GM19043 (cell line): ENCODE data around the gene RBM4B.
"Not testable (repeated sequence)": the region's sequence is repeated elsewhere in the genome, so short reads cannot be mapped to it uniquely, and the experiment has no call there.

Source experiments
- ATAC-seq: cut with Tn5 transposase; IDR thresholded peaks from one replicate; pipeline ENCODE4 v1.9.1; 2021; ENCODE audit warnings: low read depth; ENCODE audit not compliant: unreplicated experiment

The RBM4B gene

DNA sequence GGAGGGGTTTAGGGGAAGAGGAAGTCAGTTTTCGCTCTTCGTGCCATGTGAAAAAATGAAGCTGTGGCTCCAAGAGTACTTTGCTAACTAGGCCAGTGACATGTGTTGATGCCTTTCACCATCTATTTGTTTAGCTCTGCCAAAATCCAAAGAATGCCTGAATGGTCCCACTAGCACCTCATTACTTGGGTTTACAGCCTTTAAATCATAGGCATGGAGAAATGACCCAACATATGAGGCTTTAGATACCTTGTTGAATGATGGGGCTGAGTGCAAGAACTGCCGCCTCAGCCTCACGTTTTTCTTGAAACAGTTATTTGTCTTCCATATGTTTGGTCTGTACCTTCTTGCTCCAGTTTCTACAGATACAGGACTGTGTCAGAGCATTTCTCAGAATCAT, 30.9 kb downstream of the RBM4B start:
- no peak for ATAC-seq

GRCh38 chr11:66643745-66644437, 33.8 kb downstream of the RBM4B start:
- ATAC-seq, result no peak

DNA sequence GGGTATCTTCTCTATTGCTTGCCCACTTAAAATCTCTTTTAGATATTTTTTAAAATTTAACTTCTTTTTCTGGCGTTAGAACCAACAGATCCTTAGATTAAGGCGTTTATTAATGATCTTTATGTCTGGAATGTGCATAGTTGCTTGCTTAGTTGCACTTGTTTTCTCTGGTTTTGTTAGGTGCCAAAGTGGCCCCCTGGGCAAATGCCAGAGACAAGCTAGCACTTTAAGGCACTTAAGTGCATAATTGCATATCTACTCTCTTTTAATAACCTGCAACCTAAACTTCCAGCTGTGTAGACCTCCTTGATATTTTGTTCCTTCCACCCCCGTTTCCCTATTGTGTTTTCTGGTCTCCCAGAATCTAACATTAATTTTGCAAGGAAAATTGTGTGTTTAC, 35.9 kb downstream of the RBM4B start:
- ATAC-seq, result no peak

DNA sequence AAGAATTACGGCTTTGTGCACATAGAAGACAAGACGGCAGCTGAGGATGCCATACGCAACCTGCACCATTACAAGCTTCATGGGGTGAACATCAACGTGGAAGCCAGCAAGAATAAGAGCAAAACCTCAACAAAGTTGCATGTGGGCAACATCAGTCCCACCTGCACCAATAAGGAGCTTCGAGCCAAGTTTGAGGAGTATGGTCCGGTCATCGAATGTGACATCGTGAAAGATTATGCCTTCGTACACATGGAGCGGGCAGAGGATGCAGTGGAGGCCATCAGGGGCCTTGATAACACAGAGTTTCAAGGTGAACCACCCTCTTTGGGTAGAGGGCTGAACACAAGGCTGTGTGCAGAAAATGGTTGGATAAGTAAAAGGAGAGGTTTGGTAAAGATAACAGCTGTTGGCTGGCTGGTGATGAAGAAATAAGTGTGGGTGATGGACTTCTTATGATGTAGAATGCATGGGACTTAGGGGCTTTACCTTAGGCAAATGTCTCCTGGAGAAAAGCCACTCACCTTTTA, 37.8 kb downstream of the RBM4B start:
- not testable (repeated sequence) for ATAC-seq

- no peak for ATAC-seq
These were observed 38.4 kb downstream of the RBM4B start for GRCh38 chr11:66639066-66639813.

GRCh38 chr11:66638177-66639065, 39.3 kb downstream of the RBM4B start, which contains the start of gene RBM4:
Gene RBM4, plus strand, starts transcription at chr11:66638703. Its CDS starts 1,009 bp downstream, at chr11:66639712.
- peak; percentile 95 for ATAC-seq

DNA sequence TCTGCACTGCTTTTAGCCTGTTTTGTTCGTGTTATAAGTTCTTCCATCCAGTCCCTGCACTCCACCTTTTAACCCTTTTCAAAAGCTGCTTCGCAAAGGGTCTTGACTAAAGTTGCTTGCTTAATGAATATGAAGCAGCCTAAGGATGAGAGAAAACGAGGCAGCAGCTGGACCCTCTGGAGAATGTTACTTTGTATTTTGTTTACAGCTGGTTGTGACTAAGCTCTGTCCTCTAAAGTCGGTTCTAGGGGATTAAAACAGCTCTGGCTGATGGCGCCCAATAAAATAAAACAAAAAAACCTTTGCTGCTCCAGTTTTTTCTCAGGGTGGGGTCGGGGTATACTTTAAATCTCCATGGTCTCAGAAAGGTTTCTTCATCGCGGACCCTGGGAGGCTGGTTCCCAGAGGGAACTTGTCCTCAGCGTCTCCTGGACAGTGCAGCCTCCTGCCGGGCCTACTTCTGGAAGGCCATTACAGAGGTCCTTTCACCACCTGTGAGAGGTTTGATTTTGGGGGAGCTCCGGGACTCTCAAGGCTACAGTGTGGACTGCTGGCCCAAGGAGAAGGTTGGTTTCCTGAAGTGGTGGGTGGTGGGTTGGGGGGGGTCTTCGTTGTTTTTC, 40.0 kb downstream of the RBM4B start:
- ATAC-seq, result no peak

GRCh38 chr11:66636411-66636810, 41.3 kb downstream of the RBM4B start:
- no peak for ATAC-seq

DNA sequence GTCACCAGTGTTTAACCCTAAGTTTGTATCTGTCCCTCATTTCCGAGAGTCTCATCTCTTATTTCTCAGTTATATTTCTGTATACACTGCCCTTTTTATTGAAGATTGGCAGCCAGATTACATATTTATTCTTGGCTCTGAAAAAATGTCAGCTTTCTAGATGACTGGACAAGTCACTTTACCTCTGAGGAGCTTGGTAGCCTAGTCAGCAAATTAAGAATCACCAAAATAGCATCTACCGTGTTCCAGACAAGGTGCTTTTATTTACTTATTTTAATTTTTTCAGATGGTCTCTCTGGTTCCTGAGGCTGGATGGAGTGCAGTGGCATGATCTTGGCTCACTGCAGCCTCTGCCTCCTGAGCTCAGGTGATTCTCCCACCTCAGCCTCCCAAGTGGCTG, 44.7 kb downstream of the RBM4B start:
- ATAC-seq, result no peak

GRCh38 chr11:66631883-66632282, 45.8 kb downstream of the RBM4B start:
- ATAC-seq, result no peak

- ATAC-seq, result no peak
These were observed 48.3 kb downstream of the RBM4B start for GRCh38 chr11:66629356-66629755.

DNA sequence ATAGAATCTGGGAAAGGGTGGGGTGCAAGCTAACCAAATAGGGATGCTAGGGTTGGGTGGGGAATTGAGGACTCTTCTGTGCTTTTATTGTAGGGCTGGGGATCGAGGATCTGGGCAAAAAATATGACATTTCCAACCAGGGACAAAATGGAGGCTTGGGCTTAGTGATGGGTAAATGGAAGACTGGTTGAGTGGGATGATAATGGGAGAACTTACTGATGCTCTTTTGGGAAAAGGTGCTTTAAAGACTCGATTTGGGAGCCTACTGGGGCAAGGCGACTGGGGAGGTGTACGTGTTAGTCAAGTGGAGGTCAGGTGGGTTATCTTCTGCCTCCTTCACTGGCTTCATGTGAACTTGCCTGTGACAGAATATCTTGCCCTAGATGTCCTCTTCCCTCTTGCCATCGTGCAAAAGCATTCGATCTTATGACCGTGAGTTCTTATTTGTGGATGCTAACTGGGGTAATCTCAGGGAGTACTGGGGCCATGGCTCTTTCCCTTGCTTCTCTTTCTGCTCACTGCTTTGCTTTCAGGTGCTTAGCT, 49.6 kb downstream of the RBM4B start:
- no peak for ATAC-seq

GRCh38 chr11:66626926-66627325, 50.8 kb downstream of the RBM4B start:
- ATAC-seq, result no peak

GRCh38 chr11:66626382-66626781, 51.3 kb downstream of the RBM4B start:
- no peak for ATAC-seq

DNA sequence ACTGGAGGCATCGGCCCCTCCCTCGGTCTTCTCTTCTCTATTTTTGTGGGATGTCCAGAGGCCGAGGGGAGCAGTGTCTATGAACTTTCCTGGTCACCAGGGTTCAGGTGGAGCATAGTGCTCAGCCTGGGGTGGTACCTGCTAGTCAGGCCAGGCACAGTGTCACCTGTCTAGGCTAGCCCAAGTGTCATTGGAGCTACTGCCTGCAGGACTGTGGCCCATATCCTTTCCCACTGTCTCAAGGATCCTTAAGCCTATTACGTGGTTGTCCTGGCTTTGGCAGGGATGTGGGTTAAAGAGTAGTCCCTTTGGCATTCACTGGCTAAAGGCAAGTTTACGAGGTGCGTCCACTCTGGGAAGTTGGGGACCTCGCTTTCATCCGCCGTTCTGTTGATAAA, 51.9 kb downstream of the RBM4B start:
- no peak for ATAC-seq

- no peak for ATAC-seq
These were observed 52.5 kb downstream of the RBM4B start for GRCh38 chr11:66625041-66625751.

DNA sequence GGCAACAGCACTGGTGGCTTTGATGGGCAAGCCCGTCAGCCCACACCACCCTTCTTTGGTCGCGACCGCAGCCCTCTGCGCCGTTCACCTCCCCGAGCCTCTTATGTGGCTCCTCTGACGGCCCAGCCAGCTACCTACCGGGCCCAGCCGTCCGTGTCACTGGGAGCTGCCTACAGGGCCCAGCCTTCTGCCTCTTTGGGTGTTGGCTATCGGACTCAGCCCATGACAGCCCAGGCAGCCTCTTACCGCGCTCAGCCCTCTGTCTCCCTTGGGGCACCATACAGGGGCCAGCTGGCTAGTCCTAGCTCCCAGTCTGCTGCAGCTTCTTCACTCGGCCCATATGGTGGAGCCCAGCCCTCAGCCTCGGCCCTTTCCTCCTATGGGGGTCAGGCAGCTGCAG, 53.2 kb downstream of the RBM4B start:
- ATAC-seq, result no peak

DNA sequence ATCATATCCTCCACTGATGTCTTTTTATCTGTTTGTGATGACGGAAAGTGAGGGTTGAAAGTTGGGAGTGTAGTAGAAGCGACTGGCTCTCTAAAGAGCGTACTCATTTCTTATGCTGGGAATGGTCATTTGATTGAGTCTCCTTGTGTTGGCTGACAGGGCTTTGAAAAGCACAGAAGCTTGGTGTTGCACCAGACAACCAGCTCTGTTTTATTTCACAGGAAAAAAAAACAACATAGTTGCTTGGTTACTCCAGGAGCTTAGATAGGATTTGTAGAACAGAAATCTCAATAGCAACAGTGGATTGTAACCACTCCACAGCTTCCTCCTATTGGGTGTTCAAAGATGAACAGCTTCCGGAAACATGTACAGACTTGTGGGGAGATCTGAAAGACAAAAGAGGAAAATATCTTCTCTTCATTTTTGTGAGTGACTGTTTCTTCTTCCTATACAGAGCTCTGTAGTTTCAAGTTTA, 58.6 kb downstream of the RBM4B start:
- no peak for ATAC-seq

DNA sequence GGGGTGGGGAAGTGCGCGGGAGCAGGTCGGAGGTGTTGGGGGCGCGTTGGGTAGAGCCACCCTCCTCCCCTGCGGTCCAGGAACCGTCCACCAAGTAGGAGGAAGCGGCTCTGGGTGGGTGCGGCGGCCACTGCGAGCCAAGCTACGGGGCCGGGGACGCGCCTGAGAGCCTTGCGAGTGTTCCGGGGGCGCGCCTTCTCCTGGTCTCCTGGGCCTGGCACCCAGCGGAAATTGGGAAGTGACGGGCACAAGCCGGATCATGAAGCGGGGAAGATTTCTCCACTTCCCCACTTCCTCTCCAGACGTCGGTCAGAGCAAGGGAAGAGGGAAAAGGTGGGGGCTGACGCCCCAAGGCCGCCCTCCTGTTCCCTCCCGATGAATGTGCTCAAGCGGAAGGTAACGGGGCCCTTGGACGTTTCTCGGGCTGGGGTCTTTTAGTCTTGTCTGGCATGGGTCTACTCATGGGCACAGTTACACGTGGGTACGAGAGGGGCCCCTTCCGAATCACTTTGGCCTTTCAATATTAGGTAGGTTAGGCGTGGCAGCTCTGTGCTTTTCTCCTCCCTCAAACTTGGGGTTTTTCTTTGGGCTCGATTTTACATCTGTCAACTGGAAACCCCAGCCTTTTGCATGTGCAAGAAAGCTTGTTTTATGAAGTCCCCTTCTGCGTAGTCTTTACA, 60.4 kb downstream of the RBM4B start:
- ATAC-seq, result no peak
